WTC11 (cell line): ENCODE results near the gene DDX10. TPM values are rescaled to one million over a fixed set of nuclear protein-coding genes. Genes with fewer than 3 reads are reported as not detected.
A peak's percentile ranks its signal among the peaks of the same experiment; 100 is the strongest.

ENCODE experiments used
- ATAC-seq: fragments of 200-7000 bp; cut with Tn5 transposase; 2 replicates; pipeline ENCODE4 v1.10.0; 2021; ENCODE audit warnings: mild to moderate bottlenecking, moderate library complexity
- CTCF ChIA-PET: fragments of 300-600 bp; sonication (Branson Sonifier 250); formaldehyde crosslinking; loops from one replicate; lab custom pipeline; 2021; ENCODE audit warnings: antibody characterized with exemption; lab: Charles Lee
- POLR2A ChIA-PET: fragments of 350-600 bp; sonication (Branson Sonifier 250); formaldehyde crosslinking; loops from one replicate; lab custom pipeline; 2021; ENCODE audit warnings: antibody characterized with exemption; lab: Charles Lee
- DNase-seq: peaks from one replicate; pipeline ENCODE4 v3.0.0; 2021; ENCODE audit warnings: low spot score
- H3K27ac Mint-ChIP-seq: 2 replicates; pipeline ENCODE4 v1.8.0; 2021; ENCODE audit warnings: mixed read lengths
- H3K27me3 Mint-ChIP-seq: 2 replicates; pipeline ENCODE4 v1.8.0; 2021; ENCODE audit warnings: low read depth, mild to moderate bottlenecking, moderate library complexity, mixed read lengths
- H3K36me3 Mint-ChIP-seq: 2 replicates; pipeline ENCODE4 v1.8.0; 2021; ENCODE audit warnings: mixed read lengths
- H3K4me1 Mint-ChIP-seq: 2 replicates; pipeline ENCODE4 v1.8.0; 2022; ENCODE audit warnings: mixed read lengths
- H3K4me3 Mint-ChIP-seq: 2 replicates; pipeline ENCODE4 v1.8.0; 2021; ENCODE audit warnings: mild to moderate bottlenecking, moderate library complexity, mixed read lengths
- H3K9me3 Mint-ChIP-seq: 2 replicates; pipeline ENCODE4 v1.8.0; 2021; ENCODE audit warnings: mixed read lengths
- ATF3 ChIP-seq: sonication (generic); formaldehyde crosslinking; conservative IDR thresholded peaks from 2 replicates; pipeline ENCODE4 v1.8.1; 2022; ENCODE audit warnings: mild to moderate bottlenecking, missing genetic modification reagents
- FOXK1 ChIP-seq: sonication (generic); formaldehyde crosslinking; IDR thresholded peaks from 2 replicates; pipeline ENCODE4 v1.8.0; 2022; ENCODE audit warnings: mild to moderate bottlenecking, moderate library complexity, missing genetic modification reagents
- GRHL2 ChIP-seq: fragments of 250-450 bp; sonication (Bioruptor Pico); IDR thresholded peaks from 2 replicates; pipeline ENCODE4 v1.8.0; 2022; ENCODE audit warnings: mild to moderate bottlenecking, moderate library complexity; ENCODE audit not compliant: insufficient replicate concordance, severe bottlenecking
- IRF2 ChIP-seq: sonication (generic); formaldehyde crosslinking; IDR thresholded peaks from 2 replicates; pipeline ENCODE4 v1.8.0; 2022; ENCODE audit warnings: low read depth, missing genetic modification reagents, borderline replicate concordance
- JAZF1 ChIP-seq: fragments of 250-450 bp; sonication (Bioruptor Pico); IDR thresholded peaks from 2 replicates; pipeline ENCODE4 v1.9.0; 2021; ENCODE audit warnings: moderate library complexity, mild to moderate bottlenecking, inconsistent platforms
- JUN ChIP-seq: sonication (generic); formaldehyde crosslinking; IDR thresholded peaks from 2 replicates; pipeline ENCODE4 v1.8.0; 2023; ENCODE audit warnings: mild to moderate bottlenecking, missing genetic modification reagents
- KAT7 ChIP-seq: sonication (generic); formaldehyde crosslinking; IDR thresholded peaks from 2 replicates; pipeline ENCODE4 v1.8.1; 2023; ENCODE audit warnings: missing genetic modification reagents, mild to moderate bottlenecking, borderline replicate concordance
- NFE2L1 ChIP-seq: sonication (generic); formaldehyde crosslinking; IDR thresholded peaks from 2 replicates; pipeline ENCODE4 v1.8.1; 2023; ENCODE audit warnings: missing genetic modification reagents
- NR3C1 ChIP-seq: sonication (generic); formaldehyde crosslinking; conservative IDR thresholded peaks from 2 replicates; pipeline ENCODE4 v1.8.1; 2023; ENCODE audit warnings: low read depth, mild to moderate bottlenecking, missing genetic modification reagents
- PRRX2 ChIP-seq: fragments of 250-450 bp; sonication (Bioruptor Pico); IDR thresholded peaks from 2 replicates; pipeline ENCODE4 v1.8.0; 2021; ENCODE audit warnings: mild to moderate bottlenecking
- SP1 ChIP-seq: sonication (generic); formaldehyde crosslinking; conservative IDR thresholded peaks from 2 replicates; pipeline ENCODE4 v1.8.1; 2022; ENCODE audit warnings: missing genetic modification reagents
- TEAD1 ChIP-seq: sonication (generic); formaldehyde crosslinking; IDR thresholded peaks from 2 replicates; pipeline ENCODE4 v1.8.0; 2022; ENCODE audit warnings: mild to moderate bottlenecking, missing genetic modification reagents
- TEAD4 ChIP-seq: sonication (generic); formaldehyde crosslinking; IDR thresholded peaks from 2 replicates; pipeline ENCODE4 v1.8.0; 2022; ENCODE audit warnings: mild to moderate bottlenecking, missing genetic modification reagents
- ZBTB21 ChIP-seq: sonication (generic); formaldehyde crosslinking; IDR thresholded peaks from 2 replicates; pipeline ENCODE4 v1.8.1; 2023; ENCODE audit warnings: mild to moderate bottlenecking, missing genetic modification reagents, borderline replicate concordance
- ZNF512 ChIP-seq: sonication (generic); formaldehyde crosslinking; IDR thresholded peaks from 2 replicates; pipeline ENCODE4 v1.8.1; 2022; ENCODE audit warnings: missing genetic modification reagents, borderline replicate concordance
- total RNA-seq: library from RNA; stranded (reverse); gene quantifications from 3 replicates; pipeline ENCODE4 v1.2.3, GENCODE V29; 2021
- TF ChIP-seq, protein P1 (sequence below): fragments of 200-600 bp; IDR thresholded peaks from 2 replicates; pipeline ENCODE4 v1.8.0; 2022; ENCODE audit warnings: antibody characterized with exemption
- TF ChIP-seq, protein P2 (sequence below): sonication (generic); formaldehyde crosslinking; IDR thresholded peaks from 2 replicates; pipeline ENCODE4 v1.8.1; 2023; ENCODE audit warnings: mild to moderate bottlenecking, missing genetic modification reagents, moderate library complexity
- TF ChIP-seq, protein P3 (sequence below): fragments of 250-450 bp; sonication (Bioruptor Pico); conservative IDR thresholded peaks from 2 replicates; pipeline ENCODE4 v1.9.0; 2021; ENCODE audit warnings: mild to moderate bottlenecking

The DDX10 gene
- total RNA-seq, 1 experiment from 2014 or later = 56.8 TPM

GRCh38 chr11:108654994-108655631, 9.8 kb upstream of the DDX10 start:
- H3K4me3 Mint-ChIP-seq = no peak overlapping the region
- CTCF ChIA-PET = interaction anchor here (1.9 kb wide), 1 partner anchor 10 kb away, joined by 5 read pairs; the partner anchor contains the start of gene DDX10
- DNase-seq = peak; percentile 38
- no peak for TF ChIP-seq ZBTB21
- TF ChIP-seq, protein P1, sequence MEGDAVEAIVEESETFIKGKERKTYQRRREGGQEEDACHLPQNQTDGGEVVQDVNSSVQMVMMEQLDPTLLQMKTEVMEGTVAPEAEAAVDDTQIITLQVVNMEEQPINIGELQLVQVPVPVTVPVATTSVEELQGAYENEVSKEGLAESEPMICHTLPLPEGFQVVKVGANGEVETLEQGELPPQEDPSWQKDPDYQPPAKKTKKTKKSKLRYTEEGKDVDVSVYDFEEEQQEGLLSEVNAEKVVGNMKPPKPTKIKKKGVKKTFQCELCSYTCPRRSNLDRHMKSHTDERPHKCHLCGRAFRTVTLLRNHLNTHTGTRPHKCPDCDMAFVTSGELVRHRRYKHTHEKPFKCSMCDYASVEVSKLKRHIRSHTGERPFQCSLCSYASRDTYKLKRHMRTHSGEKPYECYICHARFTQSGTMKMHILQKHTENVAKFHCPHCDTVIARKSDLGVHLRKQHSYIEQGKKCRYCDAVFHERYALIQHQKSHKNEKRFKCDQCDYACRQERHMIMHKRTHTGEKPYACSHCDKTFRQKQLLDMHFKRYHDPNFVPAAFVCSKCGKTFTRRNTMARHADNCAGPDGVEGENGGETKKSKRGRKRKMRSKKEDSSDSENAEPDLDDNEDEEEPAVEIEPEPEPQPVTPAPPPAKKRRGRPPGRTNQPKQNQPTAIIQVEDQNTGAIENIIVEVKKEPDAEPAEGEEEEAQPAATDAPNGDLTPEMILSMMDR = peak; percentile 50; the same call in 1 of the 2 replicates
- TF ChIP-seq, all 79 proteins: peak for 1
- ATAC-seq = peak; percentile 69
- Mint-ChIP-seq H3K36me3 (no peaks in the 10 kb centered on the region), H3K27me3 (no peaks in the 10 kb centered on the region; the same call in 1 of the 2 replicates), H3K4me1 (no peaks in the 10 kb centered on the region), H3K27ac (no peak overlapping the region), H3K9me3 (0 out of 2 replicates have a peak, but pooled peaks cover 3% of the 10 kb centered on the region)
- POLR2A ChIA-PET = no interaction called here

- no peaks in the 10 kb centered on the region for H3K27me3 Mint-ChIP-seq
- DNase-seq = no peak
- POLR2A ChIA-PET = no interaction called here
- H3K36me3 Mint-ChIP-seq = peaks cover 2% of the 10 kb centered on the region; the same call in 1 of the 2 replicates
- no peak for ATAC-seq
- TF ChIP-seq TEAD4 (CRISPR knock-in tag) (no peak), KAT7 (CRISPR knock-in tag) (no peak), NR3C1 (CRISPR knock-in tag) (no peak), JUN (CRISPR knock-in tag) (no peak), JAZF1 (CRISPR knock-in tag) (no peak), SP1 (CRISPR knock-in tag) (no peak), FOXK1 (CRISPR knock-in tag) (no peak), GRHL2 (CRISPR knock-in tag) (no peak), IRF2 (CRISPR knock-in tag) (no peak), ZNF512 (no peak), TEAD1 (CRISPR knock-in tag) (no peak), PRRX2 (CRISPR knock-in tag) (no peak), ATF3 (CRISPR knock-in tag) (no peak), NFE2L1 (CRISPR knock-in tag) (no peak)
- TF ChIP-seq, protein P1 = no peak
- TF ChIP-seq, protein P2, sequence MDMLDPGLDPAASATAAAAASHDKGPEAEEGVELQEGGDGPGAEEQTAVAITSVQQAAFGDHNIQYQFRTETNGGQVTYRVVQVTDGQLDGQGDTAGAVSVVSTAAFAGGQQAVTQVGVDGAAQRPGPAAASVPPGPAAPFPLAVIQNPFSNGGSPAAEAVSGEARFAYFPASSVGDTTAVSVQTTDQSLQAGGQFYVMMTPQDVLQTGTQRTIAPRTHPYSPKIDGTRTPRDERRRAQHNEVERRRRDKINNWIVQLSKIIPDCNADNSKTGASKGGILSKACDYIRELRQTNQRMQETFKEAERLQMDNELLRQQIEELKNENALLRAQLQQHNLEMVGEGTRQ (CRISPR knock-in tag) = no peak
- TF ChIP-seq, protein P3, sequence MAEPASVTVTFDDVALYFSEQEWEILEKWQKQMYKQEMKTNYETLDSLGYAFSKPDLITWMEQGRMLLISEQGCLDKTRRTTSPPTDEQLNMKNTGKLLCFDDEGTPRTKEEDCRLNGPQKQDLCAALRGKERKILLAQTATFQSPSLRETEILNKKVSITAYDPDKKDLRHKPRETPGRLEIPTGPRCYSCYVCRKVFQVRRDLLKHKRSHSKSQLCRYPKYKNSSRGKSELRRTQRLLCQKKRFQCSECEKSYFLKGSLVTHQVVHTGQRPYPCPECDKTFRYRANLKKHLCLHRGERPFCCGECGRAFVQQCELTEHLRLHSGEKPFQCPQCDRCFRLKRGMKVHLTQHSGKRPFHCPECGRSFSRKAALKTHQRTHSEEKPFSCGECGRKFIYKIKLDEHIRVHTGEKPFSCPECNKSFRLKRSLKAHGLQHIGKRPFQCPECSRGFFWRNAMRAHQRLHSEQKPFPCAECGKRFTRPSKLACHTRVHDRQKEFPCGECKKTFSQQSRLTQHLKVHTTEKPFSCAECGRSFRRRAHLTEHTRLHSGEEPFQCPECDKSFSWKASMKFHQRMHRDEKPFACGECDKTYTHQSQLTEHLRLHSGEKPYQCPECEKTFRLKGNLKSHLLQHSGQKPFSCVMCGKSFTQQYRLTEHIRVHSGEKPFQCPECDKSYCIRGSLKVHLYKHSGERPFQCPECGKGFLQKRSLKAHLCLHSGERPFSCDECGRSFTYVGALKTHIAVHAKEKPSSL = no peak
- TF ChIP-seq, all 79 proteins: peak for 0
- CTCF ChIA-PET = no interaction called here
- Mint-ChIP-seq H3K4me3 (no peak overlapping the region), H3K27ac (no peak overlapping the region), H3K4me1 (peaks cover 16% of the 10 kb centered on the region), H3K9me3 (no peaks in the 10 kb centered on the region)
Observed at GRCh38 chr11:108662700-108663099, 2.2 kb upstream of the DDX10 start.
